Measurements from ENCODE around the gene TEX26. TPM values are rescaled to one million over a fixed set of nuclear protein-coding genes. Genes with fewer than 3 reads are reported as not detected.

Gene TEX26
- total RNA-seq, 1 experiment from 2014 or later: not detected

GRCh38 chr13:30991184-30991583, 58.7 kb downstream of the TEX26 start:
- no peak for DNase-seq
- H3K36me3 ChIP-seq (ENCODE audit: control insufficient read depth, insufficient read depth, low read length): no peaks in the 10 kb centered on the region
- no peak for TF ChIP-seq CTCF (IDR thresholded peaks at IDR 0.05; ENCODE audit: insufficient read depth in 1 of 2, low read depth in 1 of 2, low read length in 1 of 2, severe bottlenecking in 1 of 2, unreplicated experiment in 1 of 2)
- peaks cover 6% of the 10 kb centered on the region for H3K27me3 Mint-ChIP-seq (ENCODE audit: insufficient read depth, unreplicated experiment)
- H3K27me3 ChIP-seq (replicated peaks; ENCODE audit: control insufficient read depth, insufficient read depth, low read length): no peaks in the 10 kb centered on the region; the same call in 1 of the 2 replicates
- BruUV-seq (replicated peaks): no TSS peak
- H3K4me1 Mint-ChIP-seq (ENCODE audit: low read depth, unreplicated experiment): peaks cover 3% of the 10 kb centered on the region
- CTCF ChIA-PET: no interaction called here
- POLR2A ChIA-PET: no interaction called here
- H3K36me3 Mint-ChIP-seq (ENCODE audit: insufficient read depth, unreplicated experiment): no peaks in the 10 kb centered on the region
- no peak overlapping the region for H3K4me3 Mint-ChIP-seq (ENCODE audit: unreplicated experiment)
- no peaks in the 10 kb centered on the region for H3K4me1 ChIP-seq
- intact Hi-C loops (cut with micrococcal nuclease; ENCODE audit: unreplicated experiment): no loop called here
- no peaks in the 10 kb centered on the region for H3K9me3 ChIP-seq
- H3K4me3 ChIP-seq (ENCODE audit: low read depth, low read length): no peak overlapping the region
- H3K9me3 Mint-ChIP-seq (ENCODE audit: unreplicated experiment): no peaks in the 10 kb centered on the region
- no peak overlapping the region for H3K27ac Mint-ChIP-seq (ENCODE audit: unreplicated experiment)

DNA sequence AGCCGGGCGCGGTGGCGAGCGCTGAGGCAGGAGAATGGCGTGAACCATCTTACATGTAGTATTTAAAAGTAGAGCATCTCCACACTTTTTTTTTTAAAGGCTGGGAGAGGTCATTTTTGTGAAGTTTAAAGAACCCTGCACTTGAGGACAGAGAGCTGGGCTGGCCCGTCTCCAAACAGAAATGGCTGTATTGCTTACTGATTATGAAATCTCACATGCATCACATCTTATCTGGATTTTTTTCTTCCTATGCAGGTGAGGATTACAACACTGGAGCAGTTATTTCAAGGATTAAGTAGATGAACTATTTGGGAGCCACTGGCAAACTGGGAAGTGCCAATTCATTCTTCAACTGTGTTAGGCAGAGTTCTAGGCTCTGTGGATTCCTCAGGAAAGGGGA, 59.5 kb downstream of the TEX26 start:
- BruUV-seq (replicated peaks): no TSS peak
- Mint-ChIP-seq H3K27me3 (ENCODE audit: insufficient read depth, unreplicated experiment) (peaks cover 6% of the 10 kb centered on the region), H3K4me3 (ENCODE audit: unreplicated experiment) (no peak overlapping the region), H3K4me1 (ENCODE audit: low read depth, unreplicated experiment) (no peaks in the 10 kb centered on the region), H3K27ac (ENCODE audit: unreplicated experiment) (no peak overlapping the region), H3K36me3 (ENCODE audit: insufficient read depth, unreplicated experiment) (no peaks in the 10 kb centered on the region), H3K9me3 (ENCODE audit: unreplicated experiment) (no peaks in the 10 kb centered on the region)
- Histone ChIP-seq H3K27me3 (replicated peaks; ENCODE audit: control insufficient read depth, insufficient read depth, low read length) (no peaks in the 10 kb centered on the region; the same call in 1 of the 2 replicates), H3K4me3 (ENCODE audit: low read depth, low read length) (no peak overlapping the region), H3K36me3 (ENCODE audit: control insufficient read depth, insufficient read depth, low read length) (no peaks in the 10 kb centered on the region), H3K9me3 (no peaks in the 10 kb centered on the region), H3K4me1 (no peaks in the 10 kb centered on the region)
- no peak for DNase-seq
- intact Hi-C loops (cut with micrococcal nuclease; ENCODE audit: unreplicated experiment): no loop called here
- ChIA-PET POLR2A (no interaction called here), CTCF (no interaction called here)
- TF ChIP-seq CTCF (IDR thresholded peaks at IDR 0.05; ENCODE audit: insufficient read depth in 1 of 2, low read depth in 1 of 2, low read length in 1 of 2, severe bottlenecking in 1 of 2, unreplicated experiment in 1 of 2): no peak

DNA sequence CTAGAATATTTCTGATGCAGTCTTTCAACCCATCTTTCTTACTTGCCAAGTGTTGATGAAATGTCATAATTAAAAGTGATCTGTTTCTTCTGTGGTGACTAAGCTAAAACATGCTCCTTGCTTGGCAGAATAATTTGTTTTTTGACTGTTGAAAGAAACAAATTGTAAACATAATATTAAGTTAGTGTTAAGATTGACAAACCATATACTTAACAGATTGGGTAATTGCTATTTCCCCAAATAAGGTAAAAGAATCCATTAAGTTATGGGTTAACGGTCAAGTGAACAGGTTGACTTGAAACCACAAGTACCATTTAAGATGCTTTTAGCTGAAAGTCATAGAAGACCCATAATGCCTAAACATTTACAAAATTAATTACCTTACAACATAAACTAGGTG, 62.9 kb downstream of the TEX26 start:
- no peaks in the 10 kb centered on the region for H3K9me3 Mint-ChIP-seq (ENCODE audit: unreplicated experiment)
- Histone ChIP-seq H3K36me3 (ENCODE audit: control insufficient read depth, insufficient read depth, low read length) (no peaks in the 10 kb centered on the region), H3K9me3 (no peaks in the 10 kb centered on the region), H3K4me3 (ENCODE audit: low read depth, low read length) (no peak overlapping the region), H3K4me1 (no peaks in the 10 kb centered on the region), H3K27me3 (replicated peaks; ENCODE audit: control insufficient read depth, insufficient read depth, low read length) (no peaks in the 10 kb centered on the region; the same call in 1 of the 2 replicates)
- H3K36me3 Mint-ChIP-seq (ENCODE audit: insufficient read depth, unreplicated experiment): no peaks in the 10 kb centered on the region
- H3K4me3 Mint-ChIP-seq (ENCODE audit: unreplicated experiment): no peak overlapping the region
- no peaks in the 10 kb centered on the region for H3K4me1 Mint-ChIP-seq (ENCODE audit: low read depth, unreplicated experiment)
- H3K27ac Mint-ChIP-seq (ENCODE audit: unreplicated experiment): no peak overlapping the region
- H3K27me3 Mint-ChIP-seq (ENCODE audit: insufficient read depth, unreplicated experiment): peaks cover 6% of the 10 kb centered on the region
- intact Hi-C loops (cut with micrococcal nuclease; ENCODE audit: unreplicated experiment): no loop called here
- BruUV-seq (replicated peaks): no TSS peak
- DNase-seq: no peak
- ChIA-PET POLR2A (no interaction called here), CTCF (no interaction called here)
- no peak for TF ChIP-seq CTCF (IDR thresholded peaks at IDR 0.05; ENCODE audit: insufficient read depth in 1 of 2, low read depth in 1 of 2, low read length in 1 of 2, severe bottlenecking in 1 of 2, unreplicated experiment in 1 of 2)

All from Caco-2 (cell line).